Liver (tissue), 9 donors: Measurements from ENCODE around the gene CMIP. TPM values are rescaled to one million over a fixed set of nuclear protein-coding genes. Genes with fewer than 3 reads are reported as not detected.

Source experiments
- DNase-seq: peaks from one replicate; pipeline ENCODE4 v3.0.0-alpha.2; 2017; ENCODE audit warnings: low spot score
- H3K27ac ChIP-seq, 2 donors: one replicate each; pipeline ENCODE4 v1.7.0; 2013; ENCODE audit warnings: inconsistent platforms in 2 of 2, low read length in 2 of 2, control low read depth in 1 of 2, low read depth in 1 of 2, mild to moderate bottlenecking in 1 of 2
- H3K27me3 ChIP-seq, 4 donors: one replicate each; pipeline versions ENCODE4 v1.6.1 to v1.7.0; 2013; ENCODE audit warnings: low read length in 3 of 4, inconsistent platforms in 1 of 4, mild to moderate bottlenecking in 1 of 4, moderate library complexity in 1 of 4; ENCODE audit not compliant: control insufficient read depth in 4 of 4, insufficient read depth in 4 of 4
- H3K36me3 ChIP-seq, 4 donors: one replicate each; pipeline versions ENCODE4 v1.6.1 to v1.7.0; 2013; ENCODE audit warnings: low read length in 3 of 4, mild to moderate bottlenecking in 3 of 4, low read depth in 1 of 4, moderate library complexity in 1 of 4; ENCODE audit not compliant: control insufficient read depth in 4 of 4, insufficient read depth in 3 of 4
- H3K4me1 ChIP-seq, 4 donors: one replicate each; pipeline versions ENCODE4 v1.6.1 to v1.7.0; 2013; ENCODE audit warnings: low read length in 3 of 4, mild to moderate bottlenecking in 3 of 4, moderate library complexity in 1 of 4; ENCODE audit not compliant: control insufficient read depth in 4 of 4, insufficient read depth in 4 of 4
- H3K4me3 ChIP-seq, 3 donors: one replicate each; pipeline versions ENCODE4 v1.6.1 to v1.7.0; 2013; ENCODE audit warnings: low read length in 3 of 3, control low read depth in 1 of 3, low read depth in 1 of 3, mild to moderate bottlenecking in 1 of 3
- H3K9ac ChIP-seq, 2 donors: one replicate each; pipeline ENCODE4 v1.7.0; 2013; ENCODE audit warnings: low read length in 2 of 2, mild to moderate bottlenecking in 2 of 2, moderate library complexity in 2 of 2, control low read depth in 1 of 2, low read depth in 1 of 2
- H3K9me3 ChIP-seq, 4 donors: one replicate each; pipeline versions ENCODE4 v1.6.1 to v1.7.0; 2013; ENCODE audit warnings: low read length in 3 of 4; ENCODE audit not compliant: control insufficient read depth in 4 of 4
- FOXA1 ChIP-seq: IDR thresholded peaks from 2 replicates; pipeline ENCODE4 v1.6.1; 2016; ENCODE audit warnings: antibody characterized with exemption
- FOXA2 ChIP-seq: IDR thresholded peaks from 2 replicates; pipeline ENCODE4 v1.6.1; 2016; ENCODE audit warnings: antibody characterized with exemption
- GABPA ChIP-seq, 2 donors: IDR thresholded peaks in 1 of 2; conservative IDR thresholded peaks in 1 of 2; 2 replicates each; pipeline ENCODE4 v1.6.1; 2016; ENCODE audit warnings: antibody characterized with exemption in 2 of 2, mild to moderate bottlenecking in 1 of 2, moderate library complexity in 1 of 2
- HNF4A ChIP-seq, 2 donors: conservative IDR thresholded peaks; 2 replicates each; pipeline ENCODE4 v1.6.1; 2016; ENCODE audit warnings: antibody characterized with exemption in 2 of 2, mild to moderate bottlenecking in 2 of 2
- HNF4G ChIP-seq: IDR thresholded peaks from 2 replicates; pipeline ENCODE4 v1.6.1; 2016; ENCODE audit warnings: antibody characterized with exemption
- JUND ChIP-seq, 2 donors: IDR thresholded peaks; 2 replicates each; pipeline ENCODE4 v1.6.1; 2016; ENCODE audit warnings: antibody characterized with exemption in 2 of 2
- NR2F2 ChIP-seq: IDR thresholded peaks from 2 replicates; pipeline ENCODE4 v1.6.1; 2016; ENCODE audit warnings: antibody characterized with exemption
- RAD21 ChIP-seq, 2 donors: IDR thresholded peaks; 2 replicates each; pipeline ENCODE4 v1.6.1; 2016; ENCODE audit warnings: antibody characterized with exemption in 2 of 2, mild to moderate bottlenecking in 2 of 2
- RXRA ChIP-seq, 2 donors: IDR thresholded peaks; 2 replicates each; pipeline ENCODE4 v1.6.1; 2017 to 2018; ENCODE audit warnings: antibody characterized with exemption in 2 of 2, mild to moderate bottlenecking in 1 of 2
- SP1 ChIP-seq: IDR thresholded peaks from 2 replicates; pipeline ENCODE4 v1.6.1; 2018; ENCODE audit warnings: antibody characterized with exemption, mild to moderate bottlenecking
- TAF1 ChIP-seq: conservative IDR thresholded peaks from 2 replicates; pipeline ENCODE4 v1.6.1; 2016; ENCODE audit warnings: antibody characterized with exemption, mild to moderate bottlenecking
- YY1 ChIP-seq: IDR thresholded peaks from 2 replicates; pipeline ENCODE4 v1.6.1; 2016; ENCODE audit warnings: antibody characterized with exemption, mild to moderate bottlenecking
- WGBS: extraction: QIAGEN DNeasy Blood & Tissue Kit; methylation state at CpG from one replicate; pipeline ENCODE4 v1.1.7; 2013; 5-methylcytosine and 5-hydroxymethylcytosine counted together
- polyA plus RNA-seq, 2 donors: library from polyadenylated mRNA; stranded (reverse) in 1 of 2; unstranded in 1 of 2; fragments of 200-250 nt in 1 of 2; fragments of >200 nt in 1 of 2; fragmentation: Nextera tagmentation in 1 of 2; extraction: Ambion mirVana in 1 of 2; gene quantifications; one replicate each; pipeline versions ENCODE4 v1.2.1 to v1.2.3, GENCODE V29; 2013 to 2015
- total RNA-seq, 2 donors: library from RNA; depleted of rRNA; stranded (reverse); fragments of >200 nt; gene quantifications; one replicate each; pipeline ENCODE4 v1.2.3, GENCODE V29; 2014
- TF ChIP-seq, protein P1 (sequence below): IDR thresholded peaks from 2 replicates; pipeline ENCODE4 v1.6.1; 2016; ENCODE audit warnings: antibody characterized with exemption
- TF ChIP-seq, protein P2 (sequence below): IDR thresholded peaks from 2 replicates; pipeline ENCODE4 v1.6.1; 2016; ENCODE audit warnings: antibody characterized with exemption
- TF ChIP-seq, protein P3 (sequence below): fragments of 150-350 bp; IDR thresholded peaks from 2 replicates; pipeline ENCODE4 v1.5.1; 2017; ENCODE audit warnings: improper control_type of control experiment, low read depth, low read length; ENCODE audit not compliant: missing input control
- TF ChIP-seq, protein P4 (sequence below): IDR thresholded peaks from 2 replicates; pipeline ENCODE4 v1.6.1; 2016; ENCODE audit warnings: antibody characterized with exemption
- TF ChIP-seq, protein P5 (sequence below): IDR thresholded peaks from 2 replicates; pipeline ENCODE4 v1.6.1; 2016; ENCODE audit warnings: antibody characterized with exemption, mild to moderate bottlenecking
- donor health status: healthy.
- donor health status: healthy.
- donor health status: healthy.
- donor health status: healthy.
- donor health status: healthy.

CMIP gene
- total and polyA plus RNA-seq, 4 donors: 1.7 to 15.6 (median 10.1) TPM

DNA sequence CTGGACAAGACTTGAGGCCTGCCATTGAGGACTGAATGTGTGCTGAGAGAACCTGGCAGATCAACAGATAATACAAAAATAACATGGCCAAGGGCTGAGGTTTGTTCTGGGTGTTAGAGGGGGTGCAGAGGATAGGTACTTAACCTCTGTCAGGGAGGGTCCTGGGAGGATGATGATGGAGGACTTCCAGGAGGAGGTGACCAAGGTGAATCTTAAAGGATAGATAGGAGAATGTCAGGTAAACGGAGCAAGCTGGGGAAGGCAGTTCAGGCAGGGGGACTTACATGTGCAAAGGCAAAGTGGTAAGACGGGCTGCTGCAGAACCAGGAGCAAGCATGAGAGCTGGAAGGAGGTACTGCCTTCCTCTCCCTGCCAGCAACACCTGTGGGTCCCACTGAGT, 214.6 kb downstream of the CMIP start:
- peaks cover 0 to 13% (median under 1%) of the 10 kb centered on the region in 4 donors for H3K4me1 ChIP-seq
- H3K36me3 ChIP-seq: peaks cover 4 to 39% (median 26%) of the 10 kb centered on the region in 4 donors
- WGBS: 94% methylated on average over 2 of the region's 2 CpGs
- no peak for DNase-seq
- H3K9me3 ChIP-seq: no peaks in the 10 kb centered on the region
- TF ChIP-seq JUND (IDR thresholded peaks at IDR 0.05) (no peak), YY1 (no peak), RXRA (IDR thresholded peaks at IDR 0.05) (no peak), FOXA2 (no peak), NR2F2 (no peak), HNF4G (no peak)
- TF ChIP-seq, protein P1, sequence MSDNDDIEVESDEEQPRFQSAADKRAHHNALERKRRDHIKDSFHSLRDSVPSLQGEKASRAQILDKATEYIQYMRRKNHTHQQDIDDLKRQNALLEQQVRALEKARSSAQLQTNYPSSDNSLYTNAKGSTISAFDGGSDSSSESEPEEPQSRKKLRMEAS: no peak
- H3K9ac ChIP-seq: no peak overlapping the region
- H3K27ac ChIP-seq: no peak overlapping the region
- H3K27me3 ChIP-seq: no peaks in the 10 kb centered on the region
- no peak overlapping the region for H3K4me3 ChIP-seq

DNA sequence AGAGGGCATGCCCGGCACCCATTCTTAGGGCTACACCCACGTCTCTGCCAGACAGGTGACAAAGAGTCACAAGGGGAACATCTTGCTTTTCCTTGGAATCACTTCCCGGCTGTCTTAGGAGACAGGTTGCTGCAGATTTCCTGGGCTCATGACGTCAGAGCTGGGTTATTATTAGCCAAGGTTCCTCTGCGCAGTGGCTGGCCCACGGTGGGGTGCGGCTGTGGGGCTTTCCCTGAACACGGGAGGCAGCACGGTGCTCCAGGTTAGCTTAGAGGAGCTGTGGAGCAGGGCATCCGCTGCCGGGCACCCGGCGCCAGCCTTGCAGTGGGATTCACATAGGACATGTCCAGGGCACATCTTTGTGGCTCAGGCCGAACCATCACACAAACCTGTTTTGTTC, 216.5 kb downstream of the CMIP start:
- peaks cover 4 to 55% (median 26%) of the 10 kb centered on the region in 4 donors for H3K36me3 ChIP-seq
- H3K27me3 ChIP-seq: no peaks in the 10 kb centered on the region
- 94% methylated on average over 14 of the region's 14 CpGs for WGBS
- no peak overlapping the region for H3K4me3 ChIP-seq
- no peaks in the 10 kb centered on the region for H3K4me1 ChIP-seq
- H3K9ac ChIP-seq: no peak overlapping the region
- DNase-seq: no peak
- no peak overlapping the region for H3K27ac ChIP-seq
- TF ChIP-seq JUND (IDR thresholded peaks at IDR 0.05): no peak
- TF ChIP-seq RAD21 (IDR thresholded peaks at IDR 0.05): no peak
- no peak for TF ChIP-seq FOXA1
- TF ChIP-seq SP1: no peak
- no peak for TF ChIP-seq HNF4G
- TF ChIP-seq RXRA (IDR thresholded peaks at IDR 0.05): no peak
- TF ChIP-seq, protein P2, sequence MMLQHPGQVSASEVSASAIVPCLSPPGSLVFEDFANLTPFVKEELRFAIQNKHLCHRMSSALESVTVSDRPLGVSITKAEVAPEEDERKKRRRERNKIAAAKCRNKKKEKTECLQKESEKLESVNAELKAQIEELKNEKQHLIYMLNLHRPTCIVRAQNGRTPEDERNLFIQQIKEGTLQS: no peak
- TF ChIP-seq NR2F2: no peak
- TF ChIP-seq GABPA (IDR thresholded peaks at IDR 0.05 in 1 of 2, conservative IDR thresholded peaks at IDR 0.05 in 1 of 2): no peak
- TF ChIP-seq, protein P3, sequence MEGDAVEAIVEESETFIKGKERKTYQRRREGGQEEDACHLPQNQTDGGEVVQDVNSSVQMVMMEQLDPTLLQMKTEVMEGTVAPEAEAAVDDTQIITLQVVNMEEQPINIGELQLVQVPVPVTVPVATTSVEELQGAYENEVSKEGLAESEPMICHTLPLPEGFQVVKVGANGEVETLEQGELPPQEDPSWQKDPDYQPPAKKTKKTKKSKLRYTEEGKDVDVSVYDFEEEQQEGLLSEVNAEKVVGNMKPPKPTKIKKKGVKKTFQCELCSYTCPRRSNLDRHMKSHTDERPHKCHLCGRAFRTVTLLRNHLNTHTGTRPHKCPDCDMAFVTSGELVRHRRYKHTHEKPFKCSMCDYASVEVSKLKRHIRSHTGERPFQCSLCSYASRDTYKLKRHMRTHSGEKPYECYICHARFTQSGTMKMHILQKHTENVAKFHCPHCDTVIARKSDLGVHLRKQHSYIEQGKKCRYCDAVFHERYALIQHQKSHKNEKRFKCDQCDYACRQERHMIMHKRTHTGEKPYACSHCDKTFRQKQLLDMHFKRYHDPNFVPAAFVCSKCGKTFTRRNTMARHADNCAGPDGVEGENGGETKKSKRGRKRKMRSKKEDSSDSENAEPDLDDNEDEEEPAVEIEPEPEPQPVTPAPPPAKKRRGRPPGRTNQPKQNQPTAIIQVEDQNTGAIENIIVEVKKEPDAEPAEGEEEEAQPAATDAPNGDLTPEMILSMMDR: no peak
- TF ChIP-seq, protein P1: no peak
- TF ChIP-seq FOXA2: no peak
- no peak for TF ChIP-seq TAF1
- TF ChIP-seq, protein P4, sequence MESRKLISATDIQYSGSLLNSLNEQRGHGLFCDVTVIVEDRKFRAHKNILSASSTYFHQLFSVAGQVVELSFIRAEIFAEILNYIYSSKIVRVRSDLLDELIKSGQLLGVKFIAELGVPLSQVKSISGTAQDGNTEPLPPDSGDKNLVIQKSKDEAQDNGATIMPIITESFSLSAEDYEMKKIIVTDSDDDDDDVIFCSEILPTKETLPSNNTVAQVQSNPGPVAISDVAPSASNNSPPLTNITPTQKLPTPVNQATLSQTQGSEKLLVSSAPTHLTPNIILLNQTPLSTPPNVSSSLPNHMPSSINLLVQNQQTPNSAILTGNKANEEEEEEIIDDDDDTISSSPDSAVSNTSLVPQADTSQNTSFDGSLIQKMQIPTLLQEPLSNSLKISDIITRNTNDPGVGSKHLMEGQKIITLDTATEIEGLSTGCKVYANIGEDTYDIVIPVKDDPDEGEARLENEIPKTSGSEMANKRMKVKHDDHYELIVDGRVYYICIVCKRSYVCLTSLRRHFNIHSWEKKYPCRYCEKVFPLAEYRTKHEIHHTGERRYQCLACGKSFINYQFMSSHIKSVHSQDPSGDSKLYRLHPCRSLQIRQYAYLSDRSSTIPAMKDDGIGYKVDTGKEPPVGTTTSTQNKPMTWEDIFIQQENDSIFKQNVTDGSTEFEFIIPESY: no peak
- TF ChIP-seq, protein P5, sequence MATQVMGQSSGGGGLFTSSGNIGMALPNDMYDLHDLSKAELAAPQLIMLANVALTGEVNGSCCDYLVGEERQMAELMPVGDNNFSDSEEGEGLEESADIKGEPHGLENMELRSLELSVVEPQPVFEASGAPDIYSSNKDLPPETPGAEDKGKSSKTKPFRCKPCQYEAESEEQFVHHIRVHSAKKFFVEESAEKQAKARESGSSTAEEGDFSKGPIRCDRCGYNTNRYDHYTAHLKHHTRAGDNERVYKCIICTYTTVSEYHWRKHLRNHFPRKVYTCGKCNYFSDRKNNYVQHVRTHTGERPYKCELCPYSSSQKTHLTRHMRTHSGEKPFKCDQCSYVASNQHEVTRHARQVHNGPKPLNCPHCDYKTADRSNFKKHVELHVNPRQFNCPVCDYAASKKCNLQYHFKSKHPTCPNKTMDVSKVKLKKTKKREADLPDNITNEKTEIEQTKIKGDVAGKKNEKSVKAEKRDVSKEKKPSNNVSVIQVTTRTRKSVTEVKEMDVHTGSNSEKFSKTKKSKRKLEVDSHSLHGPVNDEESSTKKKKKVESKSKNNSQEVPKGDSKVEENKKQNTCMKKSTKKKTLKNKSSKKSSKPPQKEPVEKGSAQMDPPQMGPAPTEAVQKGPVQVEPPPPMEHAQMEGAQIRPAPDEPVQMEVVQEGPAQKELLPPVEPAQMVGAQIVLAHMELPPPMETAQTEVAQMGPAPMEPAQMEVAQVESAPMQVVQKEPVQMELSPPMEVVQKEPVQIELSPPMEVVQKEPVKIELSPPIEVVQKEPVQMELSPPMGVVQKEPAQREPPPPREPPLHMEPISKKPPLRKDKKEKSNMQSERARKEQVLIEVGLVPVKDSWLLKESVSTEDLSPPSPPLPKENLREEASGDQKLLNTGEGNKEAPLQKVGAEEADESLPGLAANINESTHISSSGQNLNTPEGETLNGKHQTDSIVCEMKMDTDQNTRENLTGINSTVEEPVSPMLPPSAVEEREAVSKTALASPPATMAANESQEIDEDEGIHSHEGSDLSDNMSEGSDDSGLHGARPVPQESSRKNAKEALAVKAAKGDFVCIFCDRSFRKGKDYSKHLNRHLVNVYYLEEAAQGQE: no peak
- no peak for TF ChIP-seq YY1
- TF ChIP-seq HNF4A (conservative IDR thresholded peaks at IDR 0.05): no peak
- no peaks in the 10 kb centered on the region for H3K9me3 ChIP-seq
